Testis (tissue), 5 donors: ENCODE results near the gene PPCS. TPM values are rescaled to one million over a fixed set of nuclear protein-coding genes. Genes with fewer than 3 reads are reported as not detected.

Experiments used
- DNase-seq: peaks from one replicate; pipeline ENCODE4 v3.0.0-alpha.2; 2019
- H3K27ac ChIP-seq, 2 donors: fragments of 200-600 bp; sonication (generic); one replicate each; pipeline ENCODE4 v1.5.1; 2019
- H3K27me3 ChIP-seq: fragments of 200-600 bp; sonication (generic); one replicate; pipeline ENCODE4 v1.5.1; 2019
- H3K36me3 ChIP-seq: fragments of 200-600 bp; sonication (generic); one replicate; pipeline ENCODE4 v1.5.1; 2017; ENCODE audit warnings: low read depth; ENCODE audit errors: missing control alignments
- H3K4me1 ChIP-seq: fragments of 200-600 bp; sonication (generic); one replicate; pipeline ENCODE4 v1.5.1; 2019
- H3K4me3 ChIP-seq, 2 donors: fragments of 200-600 bp; sonication (generic); one replicate each; pipeline ENCODE4 v1.5.1; 2017 to 2019
- H3K9me3 ChIP-seq: fragments of 200-600 bp; sonication (generic); one replicate; pipeline ENCODE4 v1.5.1; 2017
- POLR2A ChIP-seq: fragments of 450-650 bp; IDR thresholded peaks from one replicate; pipeline ENCODE4 v1.6.1; 2017; ENCODE audit warnings: antibody characterized with exemption, mild to moderate bottlenecking, moderate library complexity
- WGBS, 2 donors: methylation state at CpG; one replicate each; pipeline ENCODE4 v1.1.5; 2018; 5-methylcytosine and 5-hydroxymethylcytosine counted together
- intact Hi-C: fragments of 100-400 bp; cut with DNase I; formaldehyde crosslinking; loops from one replicate; pipeline ENCODE4 v1.15.1; 2023; ENCODE audit warnings: low total_unique reads
- long read RNA-seq, 2 donors: transcript quantifications; one replicate each; lab custom pipeline, GENCODE V29; 2026
- polyA plus RNA-seq: library from polyadenylated mRNA; stranded (reverse); fragments of 350-450 nt; fragmentation: Illumina TruSeq; extraction: RNeasy Lipid Tissue Mini Kit (QIAGEN cat#74804); gene quantifications from one replicate; pipeline ENCODE4 v1.2.3, GENCODE V29; 2014; ENCODE audit warnings: low read depth, low replicate concordance; ENCODE audit not compliant: insufficient read depth
- total RNA-seq, 2 donors: library from RNA; depleted of rRNA; stranded (reverse); fragments of >200 nt; gene quantifications; one replicate each; pipeline ENCODE4 v1.2.3, GENCODE V29; 2016
- TF ChIP-seq, protein P1 (sequence below), 3 experiments: fragments of 450-650 bp in 2 of 3; fragments of 200-600 bp in 1 of 3; sonication (generic) in 1 of 3; IDR thresholded peaks; one replicate each; pipeline ENCODE4 v1.5.1; 2016 to 2019; ENCODE audit warnings: antibody characterized with exemption in 3 of 3, mild to moderate bottlenecking in 2 of 3, moderate library complexity in 1 of 3

PPCS gene
- total RNA-seq (10 to 100 TPM; 56.7 to 72.9 TPM), polyA plus RNA-seq (44.9 TPM)
- long read RNA-seq, donor 1, transcript PPCS-203 (3 exons, 1,431 nt) = major isoform, 18 of 34 reads
- long read RNA-seq, donor 1, transcript PPCS-201 (3 exons, 984 nt) = minor isoform, 14 of 34 reads
- long read RNA-seq, donor 1, partial matches to known transcripts = 0 of 34 reads
- long read RNA-seq, donor 1, other reads (novel, unspliced or antisense) = 0 of 34 reads
- long read RNA-seq, donor 2, transcript PPCS-203 (3 exons, 1,431 nt) = major isoform, 19 of 35 reads
- long read RNA-seq, donor 2, transcript PPCS-201 (3 exons, 984 nt) = minor isoform, 14 of 35 reads
- long read RNA-seq, donor 2, partial matches to known transcripts = 0 of 35 reads
- long read RNA-seq, donor 2, other reads (novel, unspliced or antisense) = 0 of 35 reads

GRCh38 chr1:42456010-42456753, at the start of gene PPCS, which contains the start of gene ZMYND12:
TSS of gene PPCS (plus strand) at chr1:42456543. CDS start at chr1:42456566, 23 bp downstream.
TSS of gene ZMYND12 (minus strand) at chr1:42456022. CDS start at chr1:42455997, 25 bp downstream.
- no peaks in the 10 kb centered on the region for H3K36me3 ChIP-seq
- no peaks in the 10 kb centered on the region for H3K27me3 ChIP-seq
- H3K9me3 ChIP-seq = no peaks in the 10 kb centered on the region
- peaks cover 4% of the 10 kb centered on the region for H3K4me1 ChIP-seq
- peak; percentile 94 for DNase-seq
- 0% methylated on average over 18 to 64 of the region's 66 CpGs for WGBS, 2 donors
- H3K27ac ChIP-seq = peak within 1 kb of the TSS; percentile 83 to 93
- H3K4me3 ChIP-seq = peak within 1 kb of the TSS; percentile 87 to 90
- intact Hi-C loops = no loop called here
- no peak for TF ChIP-seq POLR2A
- TF ChIP-seq, protein P1, sequence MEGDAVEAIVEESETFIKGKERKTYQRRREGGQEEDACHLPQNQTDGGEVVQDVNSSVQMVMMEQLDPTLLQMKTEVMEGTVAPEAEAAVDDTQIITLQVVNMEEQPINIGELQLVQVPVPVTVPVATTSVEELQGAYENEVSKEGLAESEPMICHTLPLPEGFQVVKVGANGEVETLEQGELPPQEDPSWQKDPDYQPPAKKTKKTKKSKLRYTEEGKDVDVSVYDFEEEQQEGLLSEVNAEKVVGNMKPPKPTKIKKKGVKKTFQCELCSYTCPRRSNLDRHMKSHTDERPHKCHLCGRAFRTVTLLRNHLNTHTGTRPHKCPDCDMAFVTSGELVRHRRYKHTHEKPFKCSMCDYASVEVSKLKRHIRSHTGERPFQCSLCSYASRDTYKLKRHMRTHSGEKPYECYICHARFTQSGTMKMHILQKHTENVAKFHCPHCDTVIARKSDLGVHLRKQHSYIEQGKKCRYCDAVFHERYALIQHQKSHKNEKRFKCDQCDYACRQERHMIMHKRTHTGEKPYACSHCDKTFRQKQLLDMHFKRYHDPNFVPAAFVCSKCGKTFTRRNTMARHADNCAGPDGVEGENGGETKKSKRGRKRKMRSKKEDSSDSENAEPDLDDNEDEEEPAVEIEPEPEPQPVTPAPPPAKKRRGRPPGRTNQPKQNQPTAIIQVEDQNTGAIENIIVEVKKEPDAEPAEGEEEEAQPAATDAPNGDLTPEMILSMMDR (IDR thresholded peaks at IDR 0.05) = peak in 2 of 3 experiments; percentile 9 to 17

- 92% methylated on average over 12 to 17 of the region's 17 CpGs for WGBS, 2 donors
- DNase-seq = no peak
These were observed 41.5 kb upstream of the PPCS start for GRCh38 chr1:42414551-42415496.

GRCh38 chr1:42417166-42417565, 39.2 kb upstream of the PPCS start:
- Histone ChIP-seq H3K27ac (no peak overlapping the region), H3K36me3 (no peaks in the 10 kb centered on the region), H3K4me1 (peaks cover 7% of the 10 kb centered on the region), H3K27me3 (no peaks in the 10 kb centered on the region), H3K4me3 (no peak overlapping the region), H3K9me3 (no peaks in the 10 kb centered on the region)
- 76 to 100% methylated on average over 1 to 3 of the region's 3 CpGs for WGBS, 2 donors
- intact Hi-C loops = loop anchor here (10.0 kb wide), 1 partner anchor 128 kb away; no protein-coding TSS in a partner anchor
- TF ChIP-seq POLR2A = no peak
- TF ChIP-seq, protein P1 (IDR thresholded peaks at IDR 0.05) = no peak
- DNase-seq = no peak

More at GRCh38 chr1:42414551-42415496, 41.5 kb upstream of the PPCS start:
- Histone ChIP-seq H3K27me3 (no peaks in the 10 kb centered on the region), H3K4me3 (no peak overlapping the region), H3K4me1 (no peaks in the 10 kb centered on the region), H3K9me3 (no peaks in the 10 kb centered on the region), H3K27ac (no peak overlapping the region), H3K36me3 (no peaks in the 10 kb centered on the region)
- TF ChIP-seq, protein P1 (IDR thresholded peaks at IDR 0.05) = no peak
- TF ChIP-seq POLR2A = no peak
- intact Hi-C loops = loop anchor here (10.0 kb wide), 1 partner anchor 130 kb away; no protein-coding TSS in a partner anchor

DNA sequence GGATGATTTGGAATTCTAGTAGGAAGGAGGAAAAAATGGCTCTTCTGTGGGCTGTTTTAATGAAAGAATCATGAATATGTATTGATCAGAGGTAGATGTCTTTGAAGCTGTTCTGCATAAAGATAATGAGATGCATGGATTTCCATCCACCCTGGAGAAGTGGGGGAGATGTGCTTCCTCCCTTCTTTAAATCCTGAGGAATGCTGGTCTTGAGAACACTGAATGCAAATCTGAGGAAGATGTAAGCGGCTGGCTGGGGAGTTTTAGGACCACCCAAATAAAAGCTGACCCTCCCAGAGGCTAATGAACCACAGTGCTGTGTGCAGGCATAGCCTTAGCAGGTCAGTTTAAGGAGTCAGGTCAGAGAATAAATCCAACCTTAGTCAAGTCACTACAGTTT, 37.8 kb upstream of the PPCS start:
- H3K27me3 ChIP-seq = no peaks in the 10 kb centered on the region
- WGBS, 2 donors = 92 to 94% methylated on average over 1 of the region's 1 CpG
- no peaks in the 10 kb centered on the region for H3K9me3 ChIP-seq
- TF ChIP-seq POLR2A = no peak
- TF ChIP-seq, protein P1 (IDR thresholded peaks at IDR 0.05) = no peak
- DNase-seq = no peak
- H3K27ac ChIP-seq = no peak overlapping the region
- H3K4me3 ChIP-seq = no peak overlapping the region
- intact Hi-C loops = loop anchor here (10.0 kb wide), 1 partner anchor 126 kb away; no protein-coding TSS in a partner anchor
- H3K36me3 ChIP-seq = no peaks in the 10 kb centered on the region
- H3K4me1 ChIP-seq = peaks cover 7% of the 10 kb centered on the region
